Stomach (tissue), 4 donors: Measurements from ENCODE around the gene DST.

Source experiments
- EP300 ChIP-seq: sonication (generic); formaldehyde crosslinking; IDR thresholded peaks from one replicate; pipeline ENCODE4 v1.6.1; 2017; ENCODE audit warnings: antibody characterized with exemption
- TF ChIP-seq, protein P1 (sequence below), 7 experiments: fragments of 450-650 bp in 4 of 7; fragments of 200-600 bp in 3 of 7; sonication (generic) in 3 of 7; IDR thresholded peaks; one replicate each; pipeline ENCODE4 v1.5.1; 2016 to 2019; ENCODE audit warnings: antibody characterized with exemption in 7 of 7, control low read depth in 2 of 7, mild to moderate bottlenecking in 1 of 7

DNA sequence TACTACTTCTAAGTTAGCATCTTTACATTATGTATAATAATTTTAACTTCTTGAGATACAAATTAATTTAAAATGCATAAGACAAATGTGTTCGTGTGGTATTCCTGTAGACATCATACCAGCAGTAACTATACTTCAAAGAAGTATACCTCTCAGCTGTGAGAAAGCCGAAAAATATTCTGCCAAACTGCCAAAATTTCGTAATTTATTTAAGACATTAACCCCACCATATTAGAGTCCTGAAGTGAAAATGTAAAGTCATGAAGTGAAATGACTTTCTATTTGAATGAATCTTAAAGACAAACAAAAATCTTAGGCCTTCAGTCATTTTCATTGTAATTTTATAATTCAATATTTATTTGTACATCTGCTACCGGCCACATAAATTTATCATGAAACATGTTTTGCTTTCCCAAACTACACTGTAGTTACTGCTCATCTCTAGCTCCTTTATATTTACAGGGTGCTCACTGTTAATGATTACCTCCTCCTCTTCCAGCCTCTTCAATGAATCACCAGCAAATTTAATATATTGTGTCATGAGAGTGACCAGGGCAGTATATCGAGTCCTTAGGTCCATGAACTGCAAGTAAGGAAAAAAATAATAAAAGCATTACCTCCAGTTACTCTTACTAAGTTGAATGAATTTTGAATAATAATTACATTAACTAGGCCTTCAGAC lies 18.5 kb downstream of the DST start:
- TF ChIP-seq, protein P1, sequence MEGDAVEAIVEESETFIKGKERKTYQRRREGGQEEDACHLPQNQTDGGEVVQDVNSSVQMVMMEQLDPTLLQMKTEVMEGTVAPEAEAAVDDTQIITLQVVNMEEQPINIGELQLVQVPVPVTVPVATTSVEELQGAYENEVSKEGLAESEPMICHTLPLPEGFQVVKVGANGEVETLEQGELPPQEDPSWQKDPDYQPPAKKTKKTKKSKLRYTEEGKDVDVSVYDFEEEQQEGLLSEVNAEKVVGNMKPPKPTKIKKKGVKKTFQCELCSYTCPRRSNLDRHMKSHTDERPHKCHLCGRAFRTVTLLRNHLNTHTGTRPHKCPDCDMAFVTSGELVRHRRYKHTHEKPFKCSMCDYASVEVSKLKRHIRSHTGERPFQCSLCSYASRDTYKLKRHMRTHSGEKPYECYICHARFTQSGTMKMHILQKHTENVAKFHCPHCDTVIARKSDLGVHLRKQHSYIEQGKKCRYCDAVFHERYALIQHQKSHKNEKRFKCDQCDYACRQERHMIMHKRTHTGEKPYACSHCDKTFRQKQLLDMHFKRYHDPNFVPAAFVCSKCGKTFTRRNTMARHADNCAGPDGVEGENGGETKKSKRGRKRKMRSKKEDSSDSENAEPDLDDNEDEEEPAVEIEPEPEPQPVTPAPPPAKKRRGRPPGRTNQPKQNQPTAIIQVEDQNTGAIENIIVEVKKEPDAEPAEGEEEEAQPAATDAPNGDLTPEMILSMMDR (IDR thresholded peaks at IDR 0.05) = no peak
- no peak for TF ChIP-seq EP300
